H1 (cell line): Measurements from ENCODE around the gene SLC25A47. TPM values are rescaled to one million over a fixed set of nuclear protein-coding genes. Genes with fewer than 3 reads are reported as not detected.

ENCODE experiments used
- CTCF ChIA-PET: fragments of 300-600 bp; sonication (Branson Sonifier 250); formaldehyde crosslinking; loops from one replicate; lab custom pipeline; 2021; ENCODE audit not compliant: partially characterized antibody; lab: Charles Lee
- POLR2A ChIA-PET: fragments of 300-600 bp; sonication (Branson Sonifier 250); formaldehyde crosslinking; loops from one replicate; lab custom pipeline; 2021; ENCODE audit warnings: inconsistent platforms; ENCODE audit not compliant: partially characterized antibody; lab: Charles Lee
- DNase-seq, 2 experiments: peaks; one replicate each; pipeline versions ENCODE4 v3.0.0 to v3.0.0-alpha.2; 2010 to 2022; ENCODE audit warnings: low spot score in 2 of 2, low read depth in 1 of 2, mixed read lengths in 1 of 2
- FAIRE-seq: peaks from 2 replicates; lab custom pipeline; 2011; peaks lifted over from hg19 to GRCh38; lab: Jason Lieb, UNC
- H2AFZ ChIP-seq: 2 replicates; pipeline ENCODE4 v1.8.1; 2012; ENCODE audit warnings: low read length, inconsistent platforms
- H2AK5ac ChIP-seq: 2 replicates; pipeline ENCODE4 v1.6.1; 2013; ENCODE audit warnings: low read depth, low read length
- H2BK120ac ChIP-seq: replicated peaks from 2 replicates; pipeline ENCODE3; 2013; ENCODE audit warnings: low read depth, low read length, inconsistent platforms
- H2BK12ac ChIP-seq: 2 replicates; pipeline ENCODE4 v1.6.1; 2013; ENCODE audit warnings: low read depth, low read length
- H2BK15ac ChIP-seq: 2 replicates; pipeline ENCODE4 v1.6.1; 2013; ENCODE audit warnings: low read length
- H2BK20ac ChIP-seq: 2 replicates; pipeline ENCODE4 v1.6.1; 2013; ENCODE audit warnings: low read length
- H2BK5ac ChIP-seq: 2 replicates; pipeline ENCODE4 v1.6.1; 2013; ENCODE audit warnings: low read depth, low read length
- H3K14ac ChIP-seq: 2 replicates; pipeline ENCODE4 v1.6.1; 2013; ENCODE audit warnings: inconsistent platforms; ENCODE audit not compliant: insufficient read length
- H3K18ac ChIP-seq: 2 replicates; pipeline ENCODE4 v1.6.1; 2013; ENCODE audit warnings: low read length; ENCODE audit errors: extremely low read depth
- H3K23ac ChIP-seq: 2 replicates; pipeline ENCODE4 v1.6.1; 2013; ENCODE audit warnings: inconsistent platforms; ENCODE audit not compliant: insufficient read length
- H3K23me2 ChIP-seq: 2 replicates; pipeline ENCODE4 v1.6.1; 2013; ENCODE audit warnings: low read depth, low read length
- H3K27ac ChIP-seq: 2 replicates; pipeline ENCODE4 v1.6.1; 2011; ENCODE audit warnings: low read depth, low read length, inconsistent platforms
- H3K27me3 ChIP-seq, 4 experiments: replicated peaks in 1 of 4; 1 replicate in 1 of 4; 2 replicates in 3 of 4; pipeline versions ENCODE4 v1.6.1 to v1.8.1; 2011 to 2013; ENCODE audit warnings: low read length in 3 of 4, mild to moderate bottlenecking in 3 of 4, inconsistent platforms in 2 of 4, mixed read lengths in 2 of 4, moderate library complexity in 1 of 4; ENCODE audit not compliant: control insufficient read depth in 3 of 4, insufficient read depth in 3 of 4; ENCODE audit errors: extremely low read depth in 1 of 4
- H3K36me3 ChIP-seq, 4 experiments: 2 replicates each; pipeline versions ENCODE4 v1.6.1 to v1.8.1; 2011 to 2013; ENCODE audit warnings: mild to moderate bottlenecking in 4 of 4, low read length in 3 of 4, moderate library complexity in 2 of 4, control low read depth in 1 of 4, inconsistent platforms in 1 of 4; ENCODE audit not compliant: insufficient read depth in 4 of 4, control insufficient read depth in 2 of 4
- H3K4ac ChIP-seq: replicated peaks from 2 replicates; pipeline ENCODE3; 2013; ENCODE audit warnings: low read length, low read depth, mixed read lengths, inconsistent platforms; ENCODE audit not compliant: insufficient read length
- H3K4me1 ChIP-seq, 4 experiments: replicated peaks in 1 of 4; 1 replicate in 1 of 4; 2 replicates in 3 of 4; pipeline versions ENCODE4 v1.6.1 to v1.8.1; 2011 to 2013; ENCODE audit warnings: low read length in 3 of 4, inconsistent platforms in 2 of 4, mixed read lengths in 1 of 4; ENCODE audit not compliant: insufficient read depth in 4 of 4, control insufficient read depth in 3 of 4
- H3K4me2 ChIP-seq, 2 experiments: 2 replicates each; pipeline versions ENCODE4 v1.6.1 to v1.8.1; 2011 to 2013; ENCODE audit warnings: low read depth in 2 of 2, low read length in 2 of 2, control low read depth in 1 of 2, inconsistent platforms in 1 of 2, mild to moderate bottlenecking in 1 of 2; ENCODE audit not compliant: insufficient read depth in 1 of 2
- H3K4me3 ChIP-seq, 4 experiments: fragments of 200-600, 300-600 bp in 1 of 4; sonication (generic), shearing (Covaris generic), sonication (Bioruptor Twin) in 1 of 4; 2 replicates each; pipeline versions ENCODE4 v1.5.1 to v1.8.1; 2011 to 2016; ENCODE audit warnings: low read length in 4 of 4, low read depth in 3 of 4, control low read depth in 2 of 4, inconsistent platforms in 2 of 4, mild to moderate bottlenecking in 2 of 4, mixed read lengths in 1 of 4, moderate library complexity in 1 of 4; ENCODE audit not compliant: insufficient read depth in 2 of 4; ENCODE audit errors: extremely low read depth in 1 of 4
- H3K56ac ChIP-seq: replicated peaks from 2 replicates; pipeline ENCODE3; 2013; ENCODE audit warnings: low read depth, mild to moderate bottlenecking, mixed read lengths, low read length, inconsistent platforms; ENCODE audit not compliant: insufficient read length
- H3K79me1 ChIP-seq: 2 replicates; pipeline ENCODE4 v1.6.1; 2013; ENCODE audit warnings: low read depth, low read length, control low read depth
- H3K79me2 ChIP-seq, 2 experiments: 2 replicates each; pipeline versions ENCODE4 v1.6.1 to v1.8.1; 2012 to 2013; ENCODE audit warnings: low read length in 2 of 2, mild to moderate bottlenecking in 2 of 2, inconsistent platforms in 1 of 2; ENCODE audit not compliant: insufficient read depth in 2 of 2, control insufficient read depth in 1 of 2
- H3K9ac ChIP-seq, 4 experiments: replicated peaks in 1 of 4; 1 replicate in 1 of 4; 2 replicates in 3 of 4; pipeline versions ENCODE4 v1.6.1 to v1.8.1; 2011 to 2013; ENCODE audit warnings: low read depth in 3 of 4, low read length in 3 of 4, control low read depth in 2 of 4, mild to moderate bottlenecking in 2 of 4, moderate library complexity in 2 of 4, inconsistent platforms in 1 of 4; ENCODE audit errors: extremely low read depth in 1 of 4
- H3K9me3 ChIP-seq, 2 experiments: 2 replicates each; pipeline versions ENCODE4 v1.6.1 to v1.8.1; 2012 to 2013; ENCODE audit warnings: mild to moderate bottlenecking in 2 of 2, moderate library complexity in 2 of 2, control low read depth in 1 of 2, inconsistent platforms in 1 of 2, low read depth in 1 of 2, low read length in 1 of 2, mixed read lengths in 1 of 2; ENCODE audit not compliant: insufficient read depth in 2 of 2
- H4K20me1 ChIP-seq, 2 experiments: replicated peaks in 1 of 2; 2 replicates each; pipeline versions ENCODE3 to v1.8.1; 2011 to 2013; ENCODE audit warnings: inconsistent platforms in 2 of 2, low read length in 2 of 2, mild to moderate bottlenecking in 1 of 2; ENCODE audit not compliant: insufficient read depth in 2 of 2, control insufficient read depth in 1 of 2
- H4K5ac ChIP-seq: 2 replicates; pipeline ENCODE4 v1.6.1; 2013; ENCODE audit warnings: low read length, low read depth, mixed read lengths, inconsistent platforms; ENCODE audit not compliant: insufficient read length
- H4K8ac ChIP-seq: 2 replicates; pipeline ENCODE4 v1.8.0; 2013; ENCODE audit warnings: mild to moderate bottlenecking, moderate library complexity, low read length, inconsistent platforms; ENCODE audit not compliant: insufficient read depth; ENCODE audit errors: extremely low read depth
- H4K91ac ChIP-seq: replicated peaks from 2 replicates; pipeline ENCODE3; 2013; ENCODE audit warnings: low read length, mixed read lengths, inconsistent platforms; ENCODE audit not compliant: insufficient read length
- BCL11A ChIP-seq, 2 experiments: IDR thresholded peaks; one replicate each; pipeline ENCODE4 v1.6.1; 2011; ENCODE audit warnings: low read depth in 2 of 2, low read length in 2 of 2, mild to moderate bottlenecking in 2 of 2
- CREB1 ChIP-seq: IDR thresholded peaks from 2 replicates; pipeline ENCODE4 v1.6.1; 2012; ENCODE audit warnings: inconsistent platforms
- CTBP2 ChIP-seq: IDR thresholded peaks from 2 replicates; pipeline ENCODE4 v1.7.0; 2011; ENCODE audit warnings: borderline replicate concordance, mild to moderate bottlenecking, moderate library complexity, mixed read lengths, low read length; ENCODE audit not compliant: insufficient read depth, insufficient read length
- CTCF ChIP-seq, 3 experiments: IDR thresholded peaks; 1 replicate in 2 of 3; 2 replicates in 1 of 3; pipeline versions ENCODE4 v1.5.1 to v1.6.1; 2011; ENCODE audit warnings: low read length in 3 of 3, mild to moderate bottlenecking in 3 of 3, inconsistent platforms in 2 of 3, low read depth in 1 of 3, moderate library complexity in 1 of 3; ENCODE audit not compliant: insufficient read depth in 1 of 3; ENCODE audit errors: control extremely low read depth in 1 of 3
- FOSL1 ChIP-seq: IDR thresholded peaks from 2 replicates; pipeline ENCODE4 v1.6.1; 2011; ENCODE audit warnings: mild to moderate bottlenecking, low read depth, low read length, moderate library complexity; ENCODE audit not compliant: insufficient read depth
- GTF2F1 ChIP-seq: IDR thresholded peaks from 2 replicates; pipeline ENCODE4 v1.6.1; 2012; ENCODE audit warnings: low read depth, low read length, improper control_type of control experiment, borderline replicate concordance
- SP1 ChIP-seq: IDR thresholded peaks from 2 replicates; pipeline ENCODE4 v1.6.1; 2011; ENCODE audit warnings: low read depth, low read length
- SP2 ChIP-seq: IDR thresholded peaks from 2 replicates; pipeline ENCODE4 v1.6.1; 2012; ENCODE audit warnings: mild to moderate bottlenecking, low read length, inconsistent platforms
- TBP ChIP-seq: IDR thresholded peaks from 2 replicates; pipeline ENCODE4 v1.6.1; 2011; ENCODE audit warnings: low read depth, low read length, improper control_type of control experiment
- USF2 ChIP-seq: IDR thresholded peaks from 2 replicates; pipeline ENCODE4 v1.6.1; 2011; ENCODE audit warnings: low read length, improper control_type of control experiment
- WGBS, 2 experiments: shearing (Covaris generic) in 1 of 2; methylation state at CpG; one replicate each; pipeline versions ENCODE4 v1.1.6 to v1.1.7; 2013 to 2015; ENCODE audit warnings: low lambda C conversion rate in 2 of 2, mixed read lengths in 2 of 2, inconsistent platforms in 1 of 2, low coverage in 1 of 2, missing lambda C conversion rate in 1 of 2; ENCODE audit not compliant: insufficient replicate concordance in 2 of 2, insufficient coverage in 1 of 2, insufficient read length in 1 of 2; ENCODE audit errors: extremely low coverage in 1 of 2, missing lambda C conversion rate in 1 of 2; 5-methylcytosine and 5-hydroxymethylcytosine counted together
- polyA plus RNA-seq, 7 experiments: library from polyadenylated mRNA; depleted of rRNA in 3 of 7; stranded (reverse) in 5 of 7; unstranded in 2 of 7; fragments of >200 nt in 5 of 7; fragments of 200-250 nt in 2 of 7; gene quantifications; 1 replicate in 5 of 7; 2 replicates in 1 of 7; 4 replicates in 1 of 7; pipeline versions ENCODE4 v1.2.1 to v1.2.3, GENCODE V29; 2011 to 2013; ENCODE audit warnings: missing spikeins in 2 of 7, mixed read lengths in 2 of 7
- total RNA-seq: library from RNA; stranded (reverse); fragmentation: NEBNext Ultra II Directional; extraction: Animal tissue kit (Norgen Biotek cat#: 25700); gene quantifications from 2 replicates; pipeline ENCODE4 v1.2.1, GENCODE V29; 2021

SLC25A47 gene
- total and polyA plus RNA-seq, 2 of the 8 experiments (the other 6 are each of a cell fraction or from before 2014, with no cell fraction given) = not detected

DNA sequence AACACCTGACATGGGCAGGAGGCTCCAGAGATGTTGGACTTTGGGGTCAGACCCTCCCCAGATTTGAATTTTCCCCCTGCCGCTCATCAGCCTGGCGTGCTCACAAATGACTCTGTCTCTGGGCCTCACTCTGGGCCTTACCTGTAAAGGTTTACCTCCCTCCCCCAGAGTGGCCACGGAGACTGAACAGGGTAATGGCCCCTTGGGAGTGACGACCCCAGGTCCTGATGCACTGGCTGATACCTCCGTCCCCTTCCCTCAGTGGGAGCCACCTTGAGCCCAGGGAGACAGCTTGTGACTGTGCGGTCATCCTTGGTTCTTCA is 23.9 kb upstream of the SLC25A47 start:
- Histone ChIP-seq H2BK15ac (no peak overlapping the region), H2AFZ (no peak overlapping the region), H3K4me3 (no peak overlapping the region), H3K27me3 (no peaks in the 10 kb centered on the region), H3K9ac (no peak overlapping the region), H3K79me2 (peaks cover 6 to 53% of the 10 kb centered on the region in 2 experiments; a peak in 3 of 4 replicates), H2BK120ac (no peak overlapping the region), H2BK20ac (no peak overlapping the region), H4K91ac (no peak overlapping the region), H4K5ac (no peak overlapping the region), H3K4ac (no peak overlapping the region), H3K36me3 (peaks cover 2 to 27% (median 4%) of the 10 kb centered on the region in 4 experiments; a peak in 5 of 8 replicates), H3K14ac (no peak overlapping the region), H2BK5ac (no peak overlapping the region), H3K9me3 (no peaks in the 10 kb centered on the region), H3K4me2 (no peak overlapping the region), H3K79me1 (peaks cover 12% of the 10 kb centered on the region), H3K23ac (no peak overlapping the region), H3K18ac (no peak overlapping the region), H3K4me1 (peaks cover 5 to 10% (median 8%) of the 10 kb centered on the region in 4 experiments), H2BK12ac (no peak overlapping the region), H3K27ac (no peak overlapping the region), H2AK5ac (no peak overlapping the region), H4K8ac (no peak overlapping the region), H3K23me2 (no peaks in the 10 kb centered on the region), H4K20me1 (peaks cover 21 to 33% of the 10 kb centered on the region in 2 experiments), H3K56ac (no peak overlapping the region)
- ChIA-PET CTCF (interaction anchor here (0.5 to 2.7 kb wide), 6 partner anchors 13 to 75 kb away, joined by 3 to 14 read pairs (median 4); no protein-coding TSS in a partner anchor), POLR2A (interaction anchor here (1.6 to 14.7 kb wide), 2 partner anchors 10 to 32 kb away, joined by 4 to 200 read pairs; no protein-coding TSS in a partner anchor)
- 99% methylated on average over 6 of the region's 6 CpGs; no CpG with 5 or more reads in 1 of the 2 experiments for WGBS, 2 experiments
- FAIRE-seq = no peak
- no peak for DNase-seq
- TF ChIP-seq SP2 = no peak
- TF ChIP-seq BCL11A (IDR thresholded peaks at IDR 0.05; ENCODE audit: low read depth in 2 of 2, low read length in 2 of 2) = no peak
- no peak for TF ChIP-seq CREB1
- TF ChIP-seq SP1 = no peak
- TF ChIP-seq CTCF (IDR thresholded peaks at IDR 0.05; ENCODE audit: control extremely low read depth in 1 of 3, insufficient read depth in 1 of 3, low read depth in 1 of 3, low read length in 3 of 3) = no peak
- TF ChIP-seq TBP = no peak
- TF ChIP-seq FOSL1 = no peak
- TF ChIP-seq CTBP2 = no peak
- no peak for TF ChIP-seq GTF2F1
- no peak for TF ChIP-seq USF2
